Stomach (tissue), 9 donors: ENCODE data around the gene CUL4A. TPM values are rescaled to one million over a fixed set of nuclear protein-coding genes. Genes with fewer than 3 reads are reported as not detected.

Experiments
- DNase-seq, 2 donors: peaks; one replicate each; pipeline versions ENCODE4 v3.0.0 to v3.0.0-alpha.2; 2013 to 2019
- H3K27ac ChIP-seq, 5 donors: fragments of 200-600 bp in 4 of 5; sonication (generic) in 4 of 5; one replicate each; pipeline ENCODE4 v1.5.1; 2013 to 2019; ENCODE audit warnings: mild to moderate bottlenecking in 1 of 5, moderate library complexity in 1 of 5
- H3K27me3 ChIP-seq, 3 donors: fragments of 200-600 bp; sonication (generic); one replicate each; pipeline ENCODE4 v1.5.1; 2017 to 2019; ENCODE audit warnings: mixed run types in 1 of 3
- H3K36me3 ChIP-seq, 4 donors: fragments of 200-600 bp; sonication (generic); 1 replicate in 3 of 4; 2 replicates in 1 of 4; pipeline ENCODE4 v1.5.1; 2016 to 2019
- H3K4me1 ChIP-seq, 4 donors: fragments of 200-600 bp; sonication (generic); one replicate each; pipeline ENCODE4 v1.5.1; 2016 to 2019
- H3K4me3 ChIP-seq, 4 donors: fragments of 200-600 bp; sonication (generic) in 3 of 4; one replicate each; pipeline ENCODE4 v1.5.1; 2016 to 2019; ENCODE audit warnings: mild to moderate bottlenecking in 1 of 4
- H3K9me3 ChIP-seq, 4 donors: fragments of 200-600 bp; sonication (generic); one replicate each; pipeline ENCODE4 v1.5.1; 2016 to 2019
- EP300 ChIP-seq: sonication (generic); formaldehyde crosslinking; IDR thresholded peaks from one replicate; pipeline ENCODE4 v1.6.1; 2017; ENCODE audit warnings: antibody characterized with exemption
- POLR2A ChIP-seq, 4 donors: fragments of 450-650 bp; IDR thresholded peaks; one replicate each; pipeline ENCODE4 v1.6.1; 2016; ENCODE audit warnings: antibody characterized with exemption in 4 of 4, control low read depth in 2 of 4, mild to moderate bottlenecking in 1 of 4, moderate library complexity in 1 of 4
- POLR2AphosphoS5 ChIP-seq, 3 donors: sonication (generic); formaldehyde crosslinking; IDR thresholded peaks; one replicate each; pipeline ENCODE4 v1.6.1; 2016; ENCODE audit warnings: antibody characterized with exemption in 3 of 3
- WGBS, 5 donors: extraction: QIAGEN DNeasy Blood & Tissue Kit in 3 of 5; methylation state at CpG; one replicate each; pipeline versions ENCODE4 v1.1.5 to v1.1.7; 2013 to 2018; 5-methylcytosine and 5-hydroxymethylcytosine counted together
- intact Hi-C: fragments of 100-400 bp; cut with DNase I; formaldehyde crosslinking; loops from one replicate; pipeline ENCODE4 v1.15.1; 2023; ENCODE audit warnings: low total_unique reads
- polyA plus RNA-seq, 3 donors: library from polyadenylated mRNA; stranded (reverse); fragments of 200-250 nt; gene quantifications; one replicate each; pipeline ENCODE4 v1.2.3, GENCODE V29; 2013
- total RNA-seq, 5 donors: library from RNA; depleted of rRNA; stranded (reverse); fragments of >200 nt; gene quantifications; one replicate each; pipeline versions ENCODE4 v1.1.0 to v1.2.3, GENCODE V29; 2014 to 2016
- TF ChIP-seq, protein P1 (sequence below), 7 experiments: fragments of 450-650 bp in 4 of 7; fragments of 200-600 bp in 3 of 7; sonication (generic) in 3 of 7; IDR thresholded peaks; one replicate each; pipeline ENCODE4 v1.5.1; 2016 to 2019; ENCODE audit warnings: antibody characterized with exemption in 7 of 7, control low read depth in 2 of 7, mild to moderate bottlenecking in 1 of 7
- donor health status: healthy with polysubstance abuse.
- donor health status: Bipolar disorder and iron deficiency.
- donor health status: healthy.

CUL4A gene
- total and polyA plus RNA-seq, 8 donors, result 24.4 to 153 (median 108) TPM

DNA sequence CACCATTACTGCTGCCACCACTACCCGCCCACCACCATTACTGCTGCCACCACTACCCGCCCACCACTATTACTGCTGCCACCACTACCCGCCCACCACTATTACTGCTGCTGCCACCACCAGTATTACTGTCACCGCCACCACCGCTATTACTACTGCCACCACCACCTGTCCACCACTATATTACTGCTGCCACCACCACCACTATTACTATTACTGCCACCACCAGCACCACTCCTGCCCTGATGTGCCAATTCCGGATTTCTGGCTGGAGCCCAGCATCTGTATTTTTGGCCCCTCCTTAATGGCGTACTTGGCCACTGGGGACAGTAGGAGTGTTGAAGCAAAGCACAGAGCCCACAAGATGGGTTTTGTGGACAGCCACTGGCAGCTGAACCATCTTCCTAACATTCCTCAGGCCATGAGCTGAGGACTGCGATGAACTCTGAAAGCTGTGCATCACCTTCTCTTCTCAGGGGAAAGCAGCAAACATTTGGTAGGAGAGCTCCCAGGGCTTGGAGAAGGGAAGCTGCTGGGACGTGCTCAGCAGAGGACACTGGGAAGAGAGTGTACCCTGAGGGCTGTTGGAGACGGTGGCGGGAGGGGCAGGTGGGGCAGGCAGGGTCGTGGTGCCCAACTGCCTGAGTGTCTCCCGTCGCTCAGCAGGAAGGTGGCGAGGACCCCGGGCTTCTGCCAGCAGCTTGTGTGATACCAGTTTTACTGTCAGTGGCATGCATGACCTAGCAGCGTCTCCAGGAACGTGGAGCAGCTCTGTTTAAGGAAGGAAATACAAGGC is 23.0 kb downstream of the CUL4A start:
- intact Hi-C loops, result no loop called here
- TF ChIP-seq POLR2A (IDR thresholded peaks at IDR 0.05) (no peak), POLR2AphosphoS5 (IDR thresholded peaks at IDR 0.05) (no peak), EP300 (no peak)
- TF ChIP-seq, protein P1, sequence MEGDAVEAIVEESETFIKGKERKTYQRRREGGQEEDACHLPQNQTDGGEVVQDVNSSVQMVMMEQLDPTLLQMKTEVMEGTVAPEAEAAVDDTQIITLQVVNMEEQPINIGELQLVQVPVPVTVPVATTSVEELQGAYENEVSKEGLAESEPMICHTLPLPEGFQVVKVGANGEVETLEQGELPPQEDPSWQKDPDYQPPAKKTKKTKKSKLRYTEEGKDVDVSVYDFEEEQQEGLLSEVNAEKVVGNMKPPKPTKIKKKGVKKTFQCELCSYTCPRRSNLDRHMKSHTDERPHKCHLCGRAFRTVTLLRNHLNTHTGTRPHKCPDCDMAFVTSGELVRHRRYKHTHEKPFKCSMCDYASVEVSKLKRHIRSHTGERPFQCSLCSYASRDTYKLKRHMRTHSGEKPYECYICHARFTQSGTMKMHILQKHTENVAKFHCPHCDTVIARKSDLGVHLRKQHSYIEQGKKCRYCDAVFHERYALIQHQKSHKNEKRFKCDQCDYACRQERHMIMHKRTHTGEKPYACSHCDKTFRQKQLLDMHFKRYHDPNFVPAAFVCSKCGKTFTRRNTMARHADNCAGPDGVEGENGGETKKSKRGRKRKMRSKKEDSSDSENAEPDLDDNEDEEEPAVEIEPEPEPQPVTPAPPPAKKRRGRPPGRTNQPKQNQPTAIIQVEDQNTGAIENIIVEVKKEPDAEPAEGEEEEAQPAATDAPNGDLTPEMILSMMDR (IDR thresholded peaks at IDR 0.05), result no peak
- Histone ChIP-seq H3K27ac (no peak overlapping the region), H3K36me3 (peaks cover 45 to 99% (median 96%) of the 10 kb centered on the region in 4 donors), H3K9me3 (no peaks in the 10 kb centered on the region), H3K4me3 (no peak overlapping the region), H3K27me3 (no peaks in the 10 kb centered on the region), H3K4me1 (no peaks in the 10 kb centered on the region)
- no peak for DNase-seq
- WGBS, 5 donors, result 80 to 95% (median 91%) methylated on average over 16 to 18 of the region's 18 CpGs

DNA sequence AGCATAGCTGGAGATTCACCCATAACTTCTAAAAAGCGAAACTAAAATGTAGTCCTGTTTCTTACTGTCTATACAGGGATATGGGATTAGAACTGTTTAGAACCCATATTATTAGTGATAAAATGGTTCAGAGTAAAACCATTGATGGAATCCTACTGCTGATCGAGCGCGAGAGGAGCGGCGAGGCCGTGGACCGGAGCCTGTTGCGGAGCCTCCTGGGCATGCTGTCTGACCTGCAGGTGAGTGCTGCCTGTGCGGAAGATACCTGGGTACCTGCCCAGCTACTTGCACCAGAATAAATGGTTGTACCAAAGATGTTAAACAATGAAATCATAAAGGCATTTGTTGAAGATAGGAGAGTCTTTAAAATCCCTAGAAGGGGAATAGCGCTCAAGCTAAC is 23.7 kb downstream of the CUL4A start:
- intact Hi-C loops, result no loop called here
- Histone ChIP-seq H3K36me3 (peaks cover 41 to 98% (median 96%) of the 10 kb centered on the region in 4 donors), H3K4me1 (no peaks in the 10 kb centered on the region), H3K4me3 (no peak overlapping the region), H3K27ac (no peak overlapping the region), H3K9me3 (no peaks in the 10 kb centered on the region), H3K27me3 (no peaks in the 10 kb centered on the region)
- 97 to 99% (median 98%) methylated on average over 11 of the region's 11 CpGs for WGBS, 5 donors
- TF ChIP-seq POLR2AphosphoS5 (IDR thresholded peaks at IDR 0.05) (no peak), POLR2A (IDR thresholded peaks at IDR 0.05) (no peak), EP300 (no peak)
- TF ChIP-seq, protein P1 (IDR thresholded peaks at IDR 0.05), result no peak
- no peak for DNase-seq

DNA sequence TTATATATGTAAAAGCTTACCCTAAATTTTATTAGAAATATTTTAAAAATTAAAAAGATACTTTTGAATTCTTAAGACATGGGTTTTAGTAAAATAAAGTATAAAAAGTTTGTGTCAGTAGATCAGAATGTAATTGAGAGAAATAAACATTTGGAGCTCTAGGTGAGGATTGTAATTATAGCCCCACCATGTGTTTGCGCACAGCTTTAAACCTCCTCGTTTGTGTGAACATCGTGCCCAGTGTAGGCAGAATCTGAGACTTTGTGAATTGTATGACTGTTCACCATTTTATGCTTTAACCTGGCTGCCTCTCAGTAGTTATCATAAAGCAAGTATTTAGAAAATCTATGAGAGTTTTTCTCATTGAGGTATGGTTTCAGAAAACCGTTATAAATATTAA is 29.1 kb downstream of the CUL4A start:
- Histone ChIP-seq H3K27ac (no peak overlapping the region), H3K27me3 (no peaks in the 10 kb centered on the region), H3K36me3 (peaks cover 33 to 98% (median 94%) of the 10 kb centered on the region in 4 donors), H3K9me3 (no peaks in the 10 kb centered on the region), H3K4me1 (no peaks in the 10 kb centered on the region), H3K4me3 (no peak overlapping the region)
- WGBS, 5 donors, result 74 to 91% (median 84%) methylated on average over 4 of the region's 4 CpGs
- TF ChIP-seq EP300 (no peak), POLR2A (IDR thresholded peaks at IDR 0.05) (no peak), POLR2AphosphoS5 (IDR thresholded peaks at IDR 0.05) (no peak)
- TF ChIP-seq, protein P1 (IDR thresholded peaks at IDR 0.05), result no peak
- no peak for DNase-seq
- intact Hi-C loops, result no loop called here

DNA sequence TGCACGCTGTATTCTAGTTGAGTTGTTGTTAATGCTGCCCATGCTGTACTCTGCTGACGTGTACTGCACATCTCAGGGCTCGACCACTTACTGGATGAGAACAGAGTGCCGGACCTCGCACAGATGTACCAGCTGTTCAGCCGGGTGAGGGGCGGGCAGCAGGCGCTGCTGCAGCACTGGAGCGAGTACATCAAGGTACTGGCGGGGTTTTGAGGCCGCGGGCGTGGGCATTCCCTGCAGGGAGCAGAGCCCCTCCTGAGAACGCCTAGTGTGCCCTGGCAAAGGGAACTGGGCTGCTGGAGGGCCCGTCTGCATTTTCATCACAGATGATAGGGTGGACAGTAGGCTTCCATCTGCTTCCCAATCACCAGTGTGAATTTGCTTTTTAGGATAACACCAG is 29.9 kb downstream of the CUL4A start:
- H3K36me3 ChIP-seq, result peaks cover 37 to 98% (median 94%) of the 10 kb centered on the region in 4 donors
- no peaks in the 10 kb centered on the region for H3K4me1 ChIP-seq
- H3K4me3 ChIP-seq, result no peak overlapping the region
- no peaks in the 10 kb centered on the region for H3K9me3 ChIP-seq
- TF ChIP-seq EP300, result no peak
- TF ChIP-seq POLR2A (IDR thresholded peaks at IDR 0.05), result no peak
- TF ChIP-seq POLR2AphosphoS5 (IDR thresholded peaks at IDR 0.05), result no peak
- TF ChIP-seq, protein P1 (IDR thresholded peaks at IDR 0.05), result no peak
- intact Hi-C loops, result no loop called here
- WGBS, 5 donors, result 83 to 95% (median 91%) methylated on average over 14 to 15 of the region's 15 CpGs
- H3K27me3 ChIP-seq, result no peaks in the 10 kb centered on the region
- H3K27ac ChIP-seq, result no peak overlapping the region
- no peak for DNase-seq
